ENCODE results near the gene TRUB2.
A peak's percentile ranks its signal among the peaks of the same experiment; 100 is the strongest.

Gene TRUB2

GRCh38 chr9:128370752-128371629, 48.7 kb upstream of the TRUB2 start, which contains the start of gene URM1 (continued):
- TF ChIP-seq ZFP30 (CRISPR knock-in tag; IDR thresholded peaks at IDR 0.05) = no peak
- no peak for TF ChIP-seq TCF4 (CRISPR knock-in tag; IDR thresholded peaks at IDR 0.05; ENCODE audit: borderline replicate concordance)

DNA sequence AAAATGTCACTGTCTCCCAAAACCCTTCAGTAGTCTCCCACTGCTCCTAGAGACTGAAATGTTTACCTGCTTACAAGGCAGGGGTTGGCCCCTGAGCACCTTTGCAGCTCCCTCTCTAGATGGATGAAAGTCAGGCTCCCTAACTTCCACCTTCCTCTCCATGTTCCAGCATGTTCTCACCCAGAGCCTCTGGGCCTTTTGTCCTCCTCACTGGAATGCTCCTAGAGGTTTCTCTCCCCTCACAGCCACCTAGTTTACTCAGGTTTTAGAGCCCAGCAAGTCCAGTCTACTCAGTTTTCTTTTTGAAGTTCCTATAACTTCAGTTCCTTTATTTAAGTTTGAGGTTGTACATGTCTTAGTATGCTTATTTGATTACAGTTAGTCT, 48.1 kb upstream of the TRUB2 start:
- TF ChIP-seq BACH2 (CRISPR knock-in tag; IDR thresholded peaks at IDR 0.05; ENCODE audit: borderline replicate concordance) = no peak
- TF ChIP-seq, protein P1, sequence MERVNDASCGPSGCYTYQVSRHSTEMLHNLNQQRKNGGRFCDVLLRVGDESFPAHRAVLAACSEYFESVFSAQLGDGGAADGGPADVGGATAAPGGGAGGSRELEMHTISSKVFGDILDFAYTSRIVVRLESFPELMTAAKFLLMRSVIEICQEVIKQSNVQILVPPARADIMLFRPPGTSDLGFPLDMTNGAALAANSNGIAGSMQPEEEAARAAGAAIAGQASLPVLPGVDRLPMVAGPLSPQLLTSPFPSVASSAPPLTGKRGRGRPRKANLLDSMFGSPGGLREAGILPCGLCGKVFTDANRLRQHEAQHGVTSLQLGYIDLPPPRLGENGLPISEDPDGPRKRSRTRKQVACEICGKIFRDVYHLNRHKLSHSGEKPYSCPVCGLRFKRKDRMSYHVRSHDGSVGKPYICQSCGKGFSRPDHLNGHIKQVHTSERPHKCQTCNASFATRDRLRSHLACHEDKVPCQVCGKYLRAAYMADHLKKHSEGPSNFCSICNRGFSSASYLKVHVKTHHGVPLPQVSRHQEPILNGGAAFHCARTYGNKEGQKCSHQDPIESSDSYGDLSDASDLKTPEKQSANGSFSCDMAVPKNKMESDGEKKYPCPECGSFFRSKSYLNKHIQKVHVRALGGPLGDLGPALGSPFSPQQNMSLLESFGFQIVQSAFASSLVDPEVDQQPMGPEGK (CRISPR knock-in tag; IDR thresholded peaks at IDR 0.05; ENCODE audit: borderline replicate concordance) = no peak
- TF ChIP-seq CSRNP3 (CRISPR knock-in tag; IDR thresholded peaks at IDR 0.05) = no peak
- TF ChIP-seq CREB5 (CRISPR knock-in tag; IDR thresholded peaks at IDR 0.05; ENCODE audit: low read depth) = no peak
- no peak for TF ChIP-seq ZNF8 (CRISPR knock-in tag; IDR thresholded peaks at IDR 0.05)
- no peak for TF ChIP-seq ARNTL (CRISPR knock-in tag; IDR thresholded peaks at IDR 0.05; ENCODE audit: borderline replicate concordance, low read depth)
- TF ChIP-seq, protein P2, sequence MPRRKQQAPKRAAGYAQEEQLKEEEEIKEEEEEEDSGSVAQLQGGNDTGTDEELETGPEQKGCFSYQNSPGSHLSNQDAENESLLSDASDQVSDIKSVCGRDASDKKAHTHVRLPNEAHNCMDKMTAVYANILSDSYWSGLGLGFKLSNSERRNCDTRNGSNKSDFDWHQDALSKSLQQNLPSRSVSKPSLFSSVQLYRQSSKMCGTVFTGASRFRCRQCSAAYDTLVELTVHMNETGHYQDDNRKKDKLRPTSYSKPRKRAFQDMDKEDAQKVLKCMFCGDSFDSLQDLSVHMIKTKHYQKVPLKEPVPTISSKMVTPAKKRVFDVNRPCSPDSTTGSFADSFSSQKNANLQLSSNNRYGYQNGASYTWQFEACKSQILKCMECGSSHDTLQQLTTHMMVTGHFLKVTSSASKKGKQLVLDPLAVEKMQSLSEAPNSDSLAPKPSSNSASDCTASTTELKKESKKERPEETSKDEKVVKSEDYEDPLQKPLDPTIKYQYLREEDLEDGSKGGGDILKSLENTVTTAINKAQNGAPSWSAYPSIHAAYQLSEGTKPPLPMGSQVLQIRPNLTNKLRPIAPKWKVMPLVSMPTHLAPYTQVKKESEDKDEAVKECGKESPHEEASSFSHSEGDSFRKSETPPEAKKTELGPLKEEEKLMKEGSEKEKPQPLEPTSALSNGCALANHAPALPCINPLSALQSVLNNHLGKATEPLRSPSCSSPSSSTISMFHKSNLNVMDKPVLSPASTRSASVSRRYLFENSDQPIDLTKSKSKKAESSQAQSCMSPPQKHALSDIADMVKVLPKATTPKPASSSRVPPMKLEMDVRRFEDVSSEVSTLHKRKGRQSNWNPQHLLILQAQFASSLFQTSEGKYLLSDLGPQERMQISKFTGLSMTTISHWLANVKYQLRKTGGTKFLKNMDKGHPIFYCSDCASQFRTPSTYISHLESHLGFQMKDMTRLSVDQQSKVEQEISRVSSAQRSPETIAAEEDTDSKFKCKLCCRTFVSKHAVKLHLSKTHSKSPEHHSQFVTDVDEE (CRISPR knock-in tag; IDR thresholded peaks at IDR 0.05) = no peak
- ATAC-seq = peak; percentile 14

DNA sequence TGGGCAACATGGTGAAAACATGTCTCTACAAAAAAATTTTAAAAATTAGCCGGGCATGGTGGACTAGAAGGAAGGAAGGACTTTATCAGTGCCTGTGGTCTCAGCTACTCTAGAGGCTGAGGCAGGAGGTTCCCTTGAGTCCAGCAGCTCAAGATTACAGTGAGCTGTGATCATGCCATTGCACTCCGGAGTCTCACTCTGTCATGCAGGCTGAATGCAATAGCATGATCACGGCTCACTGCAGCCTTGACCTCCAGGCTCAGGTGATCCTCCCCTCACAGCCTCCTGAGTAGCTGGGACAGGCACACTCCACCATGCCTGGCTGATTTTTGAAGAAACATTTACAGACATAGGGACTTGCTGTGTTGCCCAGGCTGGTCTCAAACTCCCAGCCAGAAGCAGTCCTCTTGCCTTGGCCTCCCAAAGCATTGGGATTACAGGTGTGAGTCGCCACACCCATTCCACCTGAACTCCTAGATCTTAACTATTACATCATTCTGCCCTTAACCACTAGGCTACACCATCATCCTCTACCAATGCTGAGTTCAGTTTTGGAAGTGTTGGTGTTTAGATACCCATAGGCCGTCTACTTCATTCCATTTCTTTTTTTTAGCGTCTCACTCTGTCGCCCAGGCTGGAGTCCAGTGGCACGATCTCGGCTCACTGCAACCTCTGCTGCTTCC, 46.9 kb upstream of the TRUB2 start:
- ATAC-seq = no peak
- TF ChIP-seq ZC3H10 (CRISPR knock-in tag; IDR thresholded peaks at IDR 0.05) (no peak), ISL1 (CRISPR knock-in tag; IDR thresholded peaks at IDR 0.05) (no peak), RARB (CRISPR knock-in tag; IDR thresholded peaks at IDR 0.05) (no peak), CSRNP3 (CRISPR knock-in tag; IDR thresholded peaks at IDR 0.05) (no peak), CSDC2 (CRISPR knock-in tag; IDR thresholded peaks at IDR 0.05) (no peak), BACH2 (CRISPR knock-in tag; IDR thresholded peaks at IDR 0.05; ENCODE audit: borderline replicate concordance) (no peak), ZNF70 (CRISPR knock-in tag; IDR thresholded peaks at IDR 0.05) (no peak), TOX (CRISPR knock-in tag; IDR thresholded peaks at IDR 0.05; ENCODE audit: borderline replicate concordance) (no peak), TCF4 (CRISPR knock-in tag; IDR thresholded peaks at IDR 0.05; ENCODE audit: borderline replicate concordance) (no peak), SNAI2 (CRISPR knock-in tag; IDR thresholded peaks at IDR 0.05) (no peak), ESRRG (CRISPR knock-in tag; IDR thresholded peaks at IDR 0.05) (no peak), GLIS3 (CRISPR knock-in tag; IDR thresholded peaks at IDR 0.05) (no peak), OSR1 (CRISPR knock-in tag; IDR thresholded peaks at IDR 0.05) (no peak), ARNTL (CRISPR knock-in tag; IDR thresholded peaks at IDR 0.05; ENCODE audit: borderline replicate concordance, low read depth) (no peak), ZNF8 (CRISPR knock-in tag; IDR thresholded peaks at IDR 0.05) (no peak), ZNF565 (CRISPR knock-in tag; conservative IDR thresholded peaks at IDR 0.05; ENCODE audit: low read depth) (no peak), CREB5 (CRISPR knock-in tag; IDR thresholded peaks at IDR 0.05; ENCODE audit: low read depth) (no peak)
- TF ChIP-seq, protein P1 (CRISPR knock-in tag; IDR thresholded peaks at IDR 0.05; ENCODE audit: borderline replicate concordance) = no peak
- TF ChIP-seq, protein P3, sequence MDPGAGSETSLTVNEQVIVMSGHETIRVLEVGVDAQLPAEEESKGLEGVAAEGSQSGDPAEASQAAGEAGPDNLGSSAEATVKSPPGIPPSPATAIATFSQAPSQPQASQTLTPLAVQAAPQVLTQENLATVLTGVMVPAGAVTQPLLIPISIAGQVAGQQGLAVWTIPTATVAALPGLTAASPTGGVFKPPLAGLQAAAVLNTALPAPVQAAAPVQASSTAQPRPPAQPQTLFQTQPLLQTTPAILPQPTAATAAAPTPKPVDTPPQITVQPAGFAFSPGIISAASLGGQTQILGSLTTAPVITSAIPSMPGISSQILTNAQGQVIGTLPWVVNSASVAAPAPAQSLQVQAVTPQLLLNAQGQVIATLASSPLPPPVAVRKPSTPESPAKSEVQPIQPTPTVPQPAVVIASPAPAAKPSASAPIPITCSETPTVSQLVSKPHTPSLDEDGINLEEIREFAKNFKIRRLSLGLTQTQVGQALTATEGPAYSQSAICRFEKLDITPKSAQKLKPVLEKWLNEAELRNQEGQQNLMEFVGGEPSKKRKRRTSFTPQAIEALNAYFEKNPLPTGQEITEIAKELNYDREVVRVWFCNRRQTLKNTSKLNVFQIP (CRISPR knock-in tag; IDR thresholded peaks at IDR 0.05; ENCODE audit: borderline replicate concordance, low read depth) = no peak

Data from SK-N-SH treated with all-trans-retinoic acid at 6 μM for 48 hours (cell line).